K562 (cell line): ENCODE measurements around the gene SERPINB7. TPM values are rescaled to one million over a fixed set of nuclear protein-coding genes. Genes with fewer than 3 reads are reported as not detected.

Experiments
- CHD2 ChIP-seq: IDR thresholded peaks from 2 replicates; pipeline ENCODE4 v1.6.1; 2011; ENCODE audit warnings: low read depth, low read length
- ETV1 ChIP-seq: fragments of 450-650 bp; conservative IDR thresholded peaks from 2 replicates; pipeline ENCODE4 v1.6.1; 2016; ENCODE audit warnings: missing genetic modification characterization, control low read depth, low read depth, missing compliant biosample characterization
- KLF10 ChIP-seq: fragments of 250-450 bp; sonication (Bioruptor Pico); IDR thresholded peaks from 2 replicates; pipeline ENCODE4 v1.6.1; 2021; ENCODE audit warnings: matching md5 sums
- NR4A1 ChIP-seq, 2 experiments: fragments of 250-450 bp in 1 of 2; fragments of 450-650 bp in 1 of 2; sonication (Bioruptor Pico) in 1 of 2; IDR thresholded peaks; 2 replicates each; pipeline versions ENCODE4 v1.4.0 to v1.6.1; 2016 to 2020; ENCODE audit warnings: mild to moderate bottlenecking in 2 of 2, missing compliant biosample characterization in 1 of 2, missing genetic modification characterization in 1 of 2, moderate library complexity in 1 of 2
- PHTF2 ChIP-seq: fragments of 250-450 bp; sonication (Bioruptor Pico); IDR thresholded peaks from 2 replicates; pipeline ENCODE4 v1.5.0; 2021; ENCODE audit warnings: mild to moderate bottlenecking
- TOE1 ChIP-seq, 2 experiments: fragments of 450-650 bp in 1 of 2; sonication (generic) in 1 of 2; formaldehyde crosslinking in 1 of 2; IDR thresholded peaks; 2 replicates each; pipeline versions ENCODE4 v1.7.1 to v1.8.0; 2016 to 2022; ENCODE audit warnings: borderline replicate concordance in 2 of 2, mild to moderate bottlenecking in 2 of 2, antibody characterized with exemption in 1 of 2, inconsistent platforms in 1 of 2, low read depth in 1 of 2, missing genetic modification reagents in 1 of 2, moderate library complexity in 1 of 2
- WHSC1 ChIP-seq: IDR thresholded peaks from one replicate; pipeline ENCODE4 v1.6.1; 2012; ENCODE audit warnings: low read length, control low read depth, inconsistent platforms
- ZNF197 ChIP-seq: fragments of 200-800 bp; sonication (Bioruptor generic); IDR thresholded peaks from 2 replicates; pipeline ENCODE4 v1.6.1; 2016; ENCODE audit warnings: low read depth, missing genetic modification characterization, missing compliant biosample characterization
- ZNF668 ChIP-seq: fragments of 250-450 bp; sonication (Bioruptor Pico); IDR thresholded peaks from 2 replicates; pipeline ENCODE4 v1.8.0; 2022; ENCODE audit warnings: mild to moderate bottlenecking, inconsistent platforms
- polyA plus RNA-seq, 8 experiments: library from polyadenylated mRNA; depleted of rRNA in 4 of 8; stranded (reverse) in 5 of 8; unstranded in 3 of 8; fragments of >200 nt; fragmentation: Nextera tagmentation in 2 of 8; fragmentation: Illumina TruSeq in 1 of 8; extraction: Ambion mirVana in 2 of 8; extraction: Trizol in 1 of 8; gene quantifications; 2 replicates each; pipeline versions ENCODE4 v1.2.1 to v1.2.3, GENCODE V29; 2011 to 2014; ENCODE audit warnings: inconsistent platforms in 1 of 8, missing spikeins in 1 of 8
- total RNA-seq, 7 experiments: library from RNA; depleted of rRNA in 6 of 7; stranded (reverse); fragments of >200 nt in 6 of 7; fragmentation: Illumina TruSeq in 2 of 7; extraction: Trizol in 2 of 7; gene quantifications; 2 replicates each; pipeline versions ENCODE4 v1.2.1 to v1.2.3, GENCODE V29; 2011 to 2021; ENCODE audit warnings: low replicate concordance in 1 of 7
- TF ChIP-seq, protein P1 (sequence below), 2 experiments: fragments of 450-650 bp in 1 of 2; sonication (generic) in 1 of 2; formaldehyde crosslinking in 1 of 2; IDR thresholded peaks; 2 replicates each; pipeline versions ENCODE4 v1.7.1 to v1.9.0; 2016 to 2022; ENCODE audit warnings: inconsistent platforms in 1 of 2, mild to moderate bottlenecking in 1 of 2, missing genetic modification reagents in 1 of 2
- TF ChIP-seq, protein P2 (sequence below): fragments of 250-450 bp; sonication (Bioruptor Pico); IDR thresholded peaks from 2 replicates; pipeline ENCODE4 v1.9.0; 2021; ENCODE audit warnings: mild to moderate bottlenecking
- TF ChIP-seq, protein P3 (sequence below): fragments of 450-650 bp; IDR thresholded peaks from 2 replicates; pipeline ENCODE4 v1.6.1; 2016; ENCODE audit warnings: mild to moderate bottlenecking
- TF ChIP-seq, protein P4 (sequence below): sonication (generic); formaldehyde crosslinking; IDR thresholded peaks from 2 replicates; pipeline ENCODE4 v1.8.1; 2023; ENCODE audit warnings: mild to moderate bottlenecking, missing genetic modification reagents, moderate library complexity

The SERPINB7 gene
- total and polyA plus RNA-seq, 9 of the 15 experiments (the other 6 are each of a cell fraction or from before 2014, with no cell fraction given) = not detected

DNA sequence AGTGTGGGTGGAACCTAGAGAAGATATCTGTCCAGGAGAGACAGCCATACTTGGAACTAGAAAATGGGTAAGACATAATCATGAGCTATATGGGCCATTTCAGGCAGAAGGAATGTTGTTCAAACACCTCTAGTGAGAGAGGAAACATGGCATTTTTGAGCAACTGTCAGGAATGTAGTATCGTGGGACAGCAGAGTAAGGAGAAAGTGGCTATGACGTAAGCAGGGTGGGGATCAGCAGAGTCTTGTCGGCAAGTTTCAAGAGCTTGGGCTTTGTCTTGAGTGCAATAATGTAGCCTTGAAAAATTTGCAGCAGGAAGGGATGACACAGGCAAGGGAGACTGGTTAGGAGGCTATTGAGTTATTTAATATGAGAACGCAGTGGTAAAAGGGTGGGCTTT lies 20.4 kb downstream of the SERPINB7 start (continued):
- TF ChIP-seq, protein P1, sequence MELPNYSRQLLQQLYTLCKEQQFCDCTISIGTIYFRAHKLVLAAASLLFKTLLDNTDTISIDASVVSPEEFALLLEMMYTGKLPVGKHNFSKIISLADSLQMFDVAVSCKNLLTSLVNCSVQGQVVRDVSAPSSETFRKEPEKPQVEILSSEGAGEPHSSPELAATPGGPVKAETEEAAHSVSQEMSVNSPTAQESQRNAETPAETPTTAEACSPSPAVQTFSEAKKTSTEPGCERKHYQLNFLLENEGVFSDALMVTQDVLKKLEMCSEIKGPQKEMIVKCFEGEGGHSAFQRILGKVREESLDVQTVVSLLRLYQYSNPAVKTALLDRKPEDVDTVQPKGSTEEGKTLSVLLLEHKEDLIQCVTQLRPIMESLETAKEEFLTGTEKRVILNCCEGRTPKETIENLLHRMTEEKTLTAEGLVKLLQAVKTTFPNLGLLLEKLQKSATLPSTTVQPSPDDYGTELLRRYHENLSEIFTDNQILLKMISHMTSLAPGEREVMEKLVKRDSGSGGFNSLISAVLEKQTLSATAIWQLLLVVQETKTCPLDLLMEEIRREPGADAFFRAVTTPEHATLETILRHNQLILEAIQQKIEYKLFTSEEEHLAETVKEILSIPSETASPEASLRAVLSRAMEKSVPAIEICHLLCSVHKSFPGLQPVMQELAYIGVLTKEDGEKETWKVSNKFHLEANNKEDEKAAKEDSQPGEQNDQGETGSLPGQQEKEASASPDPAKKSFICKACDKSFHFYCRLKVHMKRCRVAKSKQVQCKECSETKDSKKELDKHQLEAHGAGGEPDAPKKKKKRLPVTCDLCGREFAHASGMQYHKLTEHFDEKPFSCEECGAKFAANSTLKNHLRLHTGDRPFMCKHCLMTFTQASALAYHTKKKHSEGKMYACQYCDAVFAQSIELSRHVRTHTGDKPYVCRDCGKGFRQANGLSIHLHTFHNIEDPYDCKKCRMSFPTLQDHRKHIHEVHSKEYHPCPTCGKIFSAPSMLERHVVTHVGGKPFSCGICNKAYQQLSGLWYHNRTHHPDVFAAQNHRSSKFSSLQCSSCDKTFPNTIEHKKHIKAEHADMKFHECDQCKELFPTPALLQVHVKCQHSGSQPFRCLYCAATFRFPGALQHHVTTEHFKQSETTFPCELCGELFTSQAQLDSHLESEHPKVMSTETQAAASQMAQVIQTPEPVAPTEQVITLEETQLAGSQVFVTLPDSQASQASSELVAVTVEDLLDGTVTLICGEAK (IDR thresholded peaks at IDR 0.05) = no peak
- TF ChIP-seq, protein P1 (CRISPR knock-in tag; IDR thresholded peaks at IDR 0.05) = no peak
- TF ChIP-seq, protein P2, sequence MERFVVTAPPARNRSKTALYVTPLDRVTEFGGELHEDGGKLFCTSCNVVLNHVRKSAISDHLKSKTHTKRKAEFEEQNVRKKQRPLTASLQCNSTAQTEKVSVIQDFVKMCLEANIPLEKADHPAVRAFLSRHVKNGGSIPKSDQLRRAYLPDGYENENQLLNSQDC (CRISPR knock-in tag) = no peak
- TF ChIP-seq CHD2 = no peak
- TF ChIP-seq ZNF197 (CRISPR knock-in tag) = no peak
- TF ChIP-seq, protein P3, sequence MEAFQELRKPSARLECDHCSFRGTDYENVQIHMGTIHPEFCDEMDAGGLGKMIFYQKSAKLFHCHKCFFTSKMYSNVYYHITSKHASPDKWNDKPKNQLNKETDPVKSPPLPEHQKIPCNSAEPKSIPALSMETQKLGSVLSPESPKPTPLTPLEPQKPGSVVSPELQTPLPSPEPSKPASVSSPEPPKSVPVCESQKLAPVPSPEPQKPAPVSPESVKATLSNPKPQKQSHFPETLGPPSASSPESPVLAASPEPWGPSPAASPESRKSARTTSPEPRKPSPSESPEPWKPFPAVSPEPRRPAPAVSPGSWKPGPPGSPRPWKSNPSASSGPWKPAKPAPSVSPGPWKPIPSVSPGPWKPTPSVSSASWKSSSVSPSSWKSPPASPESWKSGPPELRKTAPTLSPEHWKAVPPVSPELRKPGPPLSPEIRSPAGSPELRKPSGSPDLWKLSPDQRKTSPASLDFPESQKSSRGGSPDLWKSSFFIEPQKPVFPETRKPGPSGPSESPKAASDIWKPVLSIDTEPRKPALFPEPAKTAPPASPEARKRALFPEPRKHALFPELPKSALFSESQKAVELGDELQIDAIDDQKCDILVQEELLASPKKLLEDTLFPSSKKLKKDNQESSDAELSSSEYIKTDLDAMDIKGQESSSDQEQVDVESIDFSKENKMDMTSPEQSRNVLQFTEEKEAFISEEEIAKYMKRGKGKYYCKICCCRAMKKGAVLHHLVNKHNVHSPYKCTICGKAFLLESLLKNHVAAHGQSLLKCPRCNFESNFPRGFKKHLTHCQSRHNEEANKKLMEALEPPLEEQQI = no peak
- TF ChIP-seq, protein P4, sequence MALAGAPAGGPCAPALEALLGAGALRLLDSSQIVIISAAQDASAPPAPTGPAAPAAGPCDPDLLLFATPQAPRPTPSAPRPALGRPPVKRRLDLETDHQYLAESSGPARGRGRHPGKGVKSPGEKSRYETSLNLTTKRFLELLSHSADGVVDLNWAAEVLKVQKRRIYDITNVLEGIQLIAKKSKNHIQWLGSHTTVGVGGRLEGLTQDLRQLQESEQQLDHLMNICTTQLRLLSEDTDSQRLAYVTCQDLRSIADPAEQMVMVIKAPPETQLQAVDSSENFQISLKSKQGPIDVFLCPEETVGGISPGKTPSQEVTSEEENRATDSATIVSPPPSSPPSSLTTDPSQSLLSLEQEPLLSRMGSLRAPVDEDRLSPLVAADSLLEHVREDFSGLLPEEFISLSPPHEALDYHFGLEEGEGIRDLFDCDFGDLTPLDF (CRISPR knock-in tag) = no peak
- no peak for TF ChIP-seq PHTF2 (CRISPR knock-in tag)
- no peak for TF ChIP-seq KLF10 (CRISPR knock-in tag)
- TF ChIP-seq NR4A1 (CRISPR knock-in tag; IDR thresholded peaks at IDR 0.05) = no peak
- TF ChIP-seq NR4A1 (tag; IDR thresholded peaks at IDR 0.05) = no peak
- no peak for TF ChIP-seq ZNF668 (CRISPR knock-in tag)
- TF ChIP-seq TOE1 (IDR thresholded peaks at IDR 0.05; ENCODE audit: borderline replicate concordance) = no peak
- TF ChIP-seq TOE1 (CRISPR knock-in tag; IDR thresholded peaks at IDR 0.05; ENCODE audit: borderline replicate concordance, low read depth) = no peak
- TF ChIP-seq WHSC1 = no peak
- no peak for TF ChIP-seq ETV1 (tag)
